Measurements from ENCODE around the gene PRPF31. TPM values are rescaled to one million over a fixed set of nuclear protein-coding genes. Genes with fewer than 3 reads are reported as not detected.

The PRPF31 gene
- total RNA-seq, 1 donor: 46.7 TPM

GRCh38 chr19:54104998-54105715 is 10.4 kb upstream of the PRPF31 start:
- Histone ChIP-seq H3K4me1 (ENCODE audit: insufficient read depth, low read length) (peaks cover 9% of the 10 kb centered on the region), H4K20me1 (ENCODE audit: insufficient read depth, low read length) (no peaks in the 10 kb centered on the region), H3K4me2 (ENCODE audit: insufficient read depth, low read length) (no peak overlapping the region), H3K27ac (ENCODE audit: low read depth, low read length) (no peak overlapping the region), H3K4me3 (ENCODE audit: insufficient read depth, low read length) (no peak overlapping the region), H3K79me2 (ENCODE audit: insufficient read depth, low read length) (peaks cover 31% of the 10 kb centered on the region), H3K9me3 (ENCODE audit: low read depth, low read length) (no peaks in the 10 kb centered on the region), H3K36me3 (ENCODE audit: insufficient read depth, low read length) (peaks cover 36% of the 10 kb centered on the region), H3K27me3 (ENCODE audit: insufficient read depth, low read length) (no peaks in the 10 kb centered on the region), H2AFZ (ENCODE audit: low read length) (no peak overlapping the region)
- peak; percentile 91 for DNase-seq (ENCODE audit: insufficient read length, low spot score, missing footprints)
- TF ChIP-seq CTCF (IDR thresholded peaks at IDR 0.05; ENCODE audit: extremely low read depth, low read depth, low read length): no peak

DNA sequence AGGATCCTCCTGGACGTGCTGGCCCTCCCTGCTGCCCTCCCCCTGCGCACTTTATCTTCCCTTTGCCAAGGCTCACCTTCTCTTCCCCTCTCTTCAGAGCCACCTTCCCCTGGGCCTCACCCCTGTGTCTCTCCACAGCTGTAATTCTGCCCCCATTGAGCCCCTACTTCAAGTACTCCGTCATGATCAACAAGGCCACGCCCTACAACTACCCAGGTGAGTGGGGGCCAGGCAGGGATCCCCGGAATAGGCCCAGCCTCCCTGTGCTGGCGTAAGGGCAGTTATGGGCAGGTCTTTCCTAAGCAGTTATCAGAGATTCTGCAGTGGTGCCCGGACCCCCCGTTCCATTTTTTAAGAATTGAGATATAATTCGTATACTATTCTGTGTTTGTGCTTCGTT is 9.8 kb upstream of the PRPF31 start:
- H3K79me2 ChIP-seq (ENCODE audit: insufficient read depth, low read length): peaks cover 32% of the 10 kb centered on the region
- no peaks in the 10 kb centered on the region for H3K9me3 ChIP-seq (ENCODE audit: low read depth, low read length)
- no peak overlapping the region for H2AFZ ChIP-seq (ENCODE audit: low read length)
- H3K4me3 ChIP-seq (ENCODE audit: insufficient read depth, low read length): no peak overlapping the region
- H3K36me3 ChIP-seq (ENCODE audit: insufficient read depth, low read length): peaks cover 41% of the 10 kb centered on the region
- peaks cover 9% of the 10 kb centered on the region for H3K4me1 ChIP-seq (ENCODE audit: insufficient read depth, low read length)
- DNase-seq (ENCODE audit: insufficient read length, low spot score, missing footprints): peak; percentile 44
- H3K4me2 ChIP-seq (ENCODE audit: insufficient read depth, low read length): no peak overlapping the region
- H4K20me1 ChIP-seq (ENCODE audit: insufficient read depth, low read length): peaks cover 2% of the 10 kb centered on the region
- no peaks in the 10 kb centered on the region for H3K27me3 ChIP-seq (ENCODE audit: insufficient read depth, low read length)
- no peak overlapping the region for H3K27ac ChIP-seq (ENCODE audit: low read depth, low read length)
- no peak for TF ChIP-seq CTCF (IDR thresholded peaks at IDR 0.05; ENCODE audit: extremely low read depth, low read depth, low read length)

DNA sequence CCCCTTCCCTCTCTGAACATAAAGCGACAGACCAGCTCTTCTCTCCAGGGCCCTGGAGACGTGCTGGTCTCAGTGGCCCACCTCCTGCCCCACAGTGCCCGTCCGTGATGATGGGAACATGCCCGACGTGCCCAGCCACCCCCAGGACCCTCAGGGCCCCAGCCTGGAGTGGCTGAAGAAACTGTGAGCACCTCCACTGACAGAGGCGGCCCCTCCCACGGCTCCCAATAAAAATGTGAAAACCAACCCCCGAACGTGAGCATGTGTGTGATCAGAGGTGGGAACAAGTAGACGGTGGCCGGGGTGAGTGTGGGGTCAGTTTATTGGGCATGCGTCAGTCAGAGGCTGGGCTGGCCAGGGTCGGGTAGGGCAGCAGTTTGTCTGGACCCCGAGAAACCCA is 8.8 kb upstream of the PRPF31 start:
- peak; percentile 21 for DNase-seq (ENCODE audit: insufficient read length, low spot score, missing footprints)
- no peak for TF ChIP-seq CTCF (IDR thresholded peaks at IDR 0.05; ENCODE audit: extremely low read depth, low read depth, low read length)
- Histone ChIP-seq H4K20me1 (ENCODE audit: insufficient read depth, low read length) (peaks cover 2% of the 10 kb centered on the region), H3K4me2 (ENCODE audit: insufficient read depth, low read length) (no peak overlapping the region), H3K9me3 (ENCODE audit: low read depth, low read length) (no peaks in the 10 kb centered on the region), H3K36me3 (ENCODE audit: insufficient read depth, low read length) (peaks cover 44% of the 10 kb centered on the region), H3K4me1 (ENCODE audit: insufficient read depth, low read length) (peaks cover 9% of the 10 kb centered on the region), H2AFZ (ENCODE audit: low read length) (no peak overlapping the region), H3K79me2 (ENCODE audit: insufficient read depth, low read length) (peaks cover 32% of the 10 kb centered on the region), H3K27me3 (ENCODE audit: insufficient read depth, low read length) (no peaks in the 10 kb centered on the region), H3K27ac (ENCODE audit: low read depth, low read length) (no peak overlapping the region), H3K4me3 (ENCODE audit: insufficient read depth, low read length) (no peak overlapping the region)

DNA sequence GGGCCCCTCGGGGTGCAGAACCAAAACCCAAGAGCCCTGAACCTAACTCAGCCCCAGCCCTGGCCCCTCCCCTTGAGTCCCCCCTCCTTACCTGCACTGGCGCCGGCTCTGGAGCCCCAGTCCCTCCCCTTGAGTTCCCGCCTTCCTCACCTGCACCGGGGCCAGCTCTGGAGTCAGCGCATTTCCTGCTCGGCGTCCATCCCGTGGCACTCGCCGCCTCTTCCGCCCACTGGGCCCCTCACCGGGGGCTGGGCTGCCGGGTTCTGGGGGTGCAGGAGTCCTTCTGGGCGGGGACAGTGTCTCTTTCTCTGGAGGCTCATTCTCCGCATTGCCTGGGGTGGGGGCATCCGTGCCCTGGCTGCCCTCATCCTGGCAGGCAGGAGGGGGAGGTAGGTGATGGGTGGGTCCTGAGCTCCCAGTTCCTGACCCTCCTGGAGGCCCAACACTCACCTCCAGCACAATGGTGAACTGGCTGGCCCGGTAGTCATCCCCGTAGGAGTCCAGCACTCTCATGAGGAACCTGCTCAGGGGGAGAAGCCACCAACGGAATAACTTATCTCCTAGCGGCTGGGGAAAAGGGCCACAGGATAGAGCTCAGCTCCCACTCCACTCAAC is 7.6 kb upstream of the PRPF31 start:
- Histone ChIP-seq H2AFZ (ENCODE audit: low read length) (no peak overlapping the region), H3K27me3 (ENCODE audit: insufficient read depth, low read length) (no peaks in the 10 kb centered on the region), H3K4me1 (ENCODE audit: insufficient read depth, low read length) (peaks cover 5% of the 10 kb centered on the region), H3K4me2 (ENCODE audit: insufficient read depth, low read length) (no peak overlapping the region), H3K27ac (ENCODE audit: low read depth, low read length) (no peak overlapping the region), H3K36me3 (ENCODE audit: insufficient read depth, low read length) (peaks cover 44% of the 10 kb centered on the region), H4K20me1 (ENCODE audit: insufficient read depth, low read length) (peaks cover 2% of the 10 kb centered on the region), H3K79me2 (ENCODE audit: insufficient read depth, low read length) (peaks cover 28% of the 10 kb centered on the region), H3K9me3 (ENCODE audit: low read depth, low read length) (no peaks in the 10 kb centered on the region), H3K4me3 (ENCODE audit: insufficient read depth, low read length) (no peak overlapping the region)
- TF ChIP-seq CTCF (IDR thresholded peaks at IDR 0.05; ENCODE audit: extremely low read depth, low read depth, low read length): no peak
- DNase-seq (ENCODE audit: insufficient read length, low spot score, missing footprints): peak; percentile 18
